Hippocampal formation (tissue), 2 donors: Measurements from ENCODE around the gene ZNF749.
A peak's percentile ranks its signal among the peaks of the same experiment; 100 is the strongest.
"Not testable (repeated sequence)": the region's sequence is repeated elsewhere in the genome, so short reads cannot be mapped to it uniquely, and the experiment has no call there.

Experiments used
- DNase-seq, 2 donors: peaks; one replicate each; lab custom pipeline; 2025; lab: John Stamatoyannopoulos, UW

The ZNF749 gene

DNA sequence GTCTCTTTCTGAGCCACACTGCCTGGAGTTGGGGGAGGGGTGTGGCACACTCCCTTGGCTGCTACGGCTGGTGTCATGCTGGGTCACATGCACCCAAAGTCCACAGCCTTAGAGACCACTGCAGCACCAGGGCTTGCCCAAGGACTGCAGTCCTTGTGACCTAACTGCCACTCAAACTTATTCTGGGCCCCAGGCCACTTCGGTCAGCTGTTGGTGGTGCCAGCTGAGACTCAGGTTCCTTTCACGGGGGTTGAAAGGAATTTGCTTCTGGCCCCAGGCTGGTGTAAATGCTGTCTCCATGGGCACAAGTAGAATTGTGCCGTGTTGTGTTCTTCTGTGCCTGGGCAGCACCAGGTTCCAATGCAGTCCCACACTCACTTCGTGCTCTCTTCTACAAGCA is 31.4 kb downstream of the ZNF749 start:
- DNase-seq: no peak

DNA sequence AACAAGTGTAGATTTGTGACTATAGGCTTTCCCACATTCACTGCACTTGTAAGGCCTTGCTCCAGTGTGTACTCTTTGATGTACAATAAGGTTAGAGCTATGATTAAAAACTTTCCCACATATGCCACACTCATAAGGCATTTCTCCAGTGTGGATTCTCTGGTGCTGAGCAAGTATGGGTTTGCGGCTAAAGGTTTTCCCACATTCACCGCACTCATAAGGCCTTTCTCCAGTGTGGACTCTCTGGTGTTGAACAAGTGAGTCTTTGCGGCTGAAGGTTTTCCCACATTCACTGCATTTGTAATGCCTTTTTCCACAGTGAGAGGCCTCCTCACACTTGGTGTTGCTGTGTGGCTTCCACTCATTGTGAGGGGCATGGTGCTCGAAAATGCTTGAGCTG is 38.5 kb downstream of the ZNF749 start:
- no peak for DNase-seq

DNA sequence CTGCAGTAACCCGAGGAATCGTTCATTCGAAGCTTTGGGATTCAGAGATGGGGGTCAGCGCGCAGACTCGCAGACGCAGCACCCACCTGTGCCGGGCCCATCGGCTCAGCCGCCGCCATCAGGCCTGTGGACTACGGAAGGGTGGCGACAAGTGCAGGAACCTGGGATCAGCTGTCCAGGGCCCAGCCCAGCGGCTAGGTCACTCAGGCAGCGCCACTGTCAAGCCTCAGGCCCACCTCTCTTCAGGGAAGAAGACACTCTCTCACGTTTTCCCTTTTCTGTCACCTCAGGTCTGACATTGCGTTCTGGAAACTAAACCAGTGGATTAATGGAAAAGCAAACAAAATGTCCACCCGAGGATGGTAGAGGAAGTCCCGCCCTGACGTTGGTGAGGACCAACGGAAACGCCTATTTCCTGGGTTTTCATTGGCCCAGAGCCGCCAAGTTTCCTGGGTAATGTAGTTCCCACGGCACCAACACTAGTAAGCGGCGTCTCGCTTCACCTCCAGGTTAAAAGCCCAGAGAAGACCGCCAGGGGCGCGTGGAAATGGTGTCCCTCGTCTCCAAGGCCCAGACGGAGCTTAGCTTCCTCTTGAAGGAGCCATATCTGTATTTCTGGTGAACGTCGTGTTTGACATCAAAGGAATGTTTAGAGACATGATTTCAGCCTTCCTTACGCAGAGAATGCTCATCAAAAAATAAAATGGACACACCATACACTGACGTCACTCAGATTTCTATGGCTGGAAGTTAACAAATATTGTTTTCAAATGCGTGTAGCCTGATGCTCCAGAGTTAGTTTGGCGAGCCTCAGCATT is 42.3 kb downstream of the ZNF749 start, which contains the start of gene ZNF772:
ZNF772 (minus strand) TSS at position 376 of the 818 bp plus-strand sequence; CDS start at position 119, 257 bp downstream.
- peak; percentile 80 to 90 for DNase-seq

DNA sequence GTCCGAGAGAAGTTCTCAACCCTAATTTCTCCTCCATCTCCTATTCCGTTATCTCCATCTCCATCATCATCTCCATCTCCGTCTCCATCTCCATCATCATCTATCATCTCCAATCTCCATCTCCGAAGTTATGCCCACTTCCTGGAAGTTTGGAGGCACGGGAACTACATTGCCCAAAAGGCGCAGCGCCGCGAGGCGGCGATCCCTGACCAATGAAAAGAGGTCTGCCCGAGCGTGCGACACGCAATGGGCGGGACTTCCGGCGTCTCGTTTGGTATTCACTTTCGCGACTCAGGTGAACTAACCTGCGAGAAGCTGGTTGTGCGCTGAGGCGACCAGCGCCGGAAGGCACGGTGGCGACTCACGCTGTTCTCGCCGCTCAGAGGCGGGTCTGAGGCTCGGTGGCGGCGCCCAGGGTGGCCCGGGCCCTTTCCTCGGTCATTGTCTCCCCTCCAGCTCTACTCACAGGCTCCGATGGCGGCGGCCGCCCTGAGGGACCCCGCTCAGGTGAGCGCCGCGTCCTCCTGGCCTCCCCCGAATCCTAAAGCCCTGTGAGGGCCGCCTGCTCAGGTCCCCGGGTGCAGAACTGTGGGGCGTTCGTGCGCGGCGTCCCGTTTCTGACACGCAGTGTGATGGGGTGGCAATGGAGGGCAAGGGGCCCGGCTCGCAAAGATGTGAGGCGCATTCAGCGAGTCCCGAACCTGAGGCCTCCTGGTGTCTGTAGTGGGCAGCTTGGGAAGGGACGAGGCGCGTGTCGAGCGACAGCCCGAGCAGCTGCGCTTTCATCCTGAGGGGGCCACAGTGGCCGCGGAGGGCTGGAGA is 52.6 kb downstream of the ZNF749 start, which contains the start of gene ZNF419:
ZNF419 (plus strand) TSS at position 274 of the 822 bp plus-strand sequence; CDS start at position 475, 201 bp downstream.
- peak; percentile 79 to 80 for DNase-seq

DNA sequence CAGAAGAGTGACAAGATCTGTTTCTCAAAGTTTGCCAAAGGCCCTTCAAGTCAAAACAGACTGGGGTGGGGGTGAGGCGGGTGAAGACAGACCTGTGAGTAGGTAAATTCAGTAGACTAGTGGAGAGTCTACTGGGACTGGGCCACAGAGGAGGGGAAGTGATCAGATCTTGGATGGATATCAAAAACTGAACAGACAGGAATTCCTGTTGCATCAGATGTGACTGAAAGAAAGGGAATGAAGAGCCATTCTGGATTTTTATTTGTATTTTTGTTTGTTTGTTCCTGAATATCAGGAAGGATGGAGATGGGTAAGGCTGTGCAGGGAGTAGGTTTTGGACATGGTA is 53.1 kb downstream of the ZNF749 start:
- DNase-seq: not testable (repeated sequence)
